Immature natural killer cell (primary cell): Measurements from ENCODE around the gene DLG4. TPM values are rescaled to one million over a fixed set of nuclear protein-coding genes. Genes with fewer than 3 reads are reported as not detected.

Experiments used
- DNase-seq, 3 donors: peaks; one replicate each; pipeline ENCODE4 v3.0.0; 2022; ENCODE audit warnings: mixed read lengths in 1 of 3
- H3K27ac Mint-ChIP-seq, 6 donors: one replicate each; pipeline ENCODE4 v1.8.0; 2020; ENCODE audit warnings: mixed read lengths in 6 of 6, mild to moderate bottlenecking in 5 of 6, inconsistent platforms in 4 of 6, moderate library complexity in 3 of 6
- H3K27me3 Mint-ChIP-seq, 3 donors: one replicate each; pipeline ENCODE4 v1.8.0; 2020 to 2021; ENCODE audit warnings: low read depth in 3 of 3, mild to moderate bottlenecking in 3 of 3, mixed read lengths in 3 of 3, moderate library complexity in 3 of 3, inconsistent platforms in 1 of 3
- H3K36me3 Mint-ChIP-seq, 3 donors: one replicate each; pipeline ENCODE4 v1.8.0; 2020; ENCODE audit warnings: mixed read lengths in 3 of 3, inconsistent platforms in 2 of 3, mild to moderate bottlenecking in 2 of 3
- H3K4me1 Mint-ChIP-seq, 2 donors: one replicate each; pipeline ENCODE4 v1.8.0; 2020; ENCODE audit warnings: inconsistent platforms in 2 of 2, mild to moderate bottlenecking in 2 of 2, mixed read lengths in 2 of 2, moderate library complexity in 1 of 2
- H3K4me3 Mint-ChIP-seq, 5 donors: one replicate each; pipeline ENCODE4 v1.8.0; 2020; ENCODE audit warnings: mild to moderate bottlenecking in 5 of 5, mixed read lengths in 5 of 5, inconsistent platforms in 3 of 5, moderate library complexity in 3 of 5
- H3K9me3 Mint-ChIP-seq, 6 donors: one replicate each; pipeline ENCODE4 v1.8.0; 2020; ENCODE audit warnings: mild to moderate bottlenecking in 6 of 6, mixed read lengths in 6 of 6, inconsistent platforms in 4 of 6, moderate library complexity in 3 of 6
- polyA plus RNA-seq, 3 donors: library from polyadenylated mRNA; unstranded; fragments of 300-500 nt; fragmentation: Illumina TruSeq; gene quantifications; one replicate each; pipeline ENCODE4 v1.2.3, GENCODE V29; 2021

The DLG4 gene
- polyA plus RNA-seq, 3 donors from 2014 or later = 0.36 TPM; not detected in 2

- Mint-ChIP-seq H3K4me3 (no peak overlapping the region), H3K9me3 (no peaks in the 10 kb centered on the region), H3K27me3 (peaks cover 25 to 27% (median 27%) of the 10 kb centered on the region in 3 donors), H3K27ac (peak overlapping the region in 3 of 6 donors; percentile 14 to 71 (median 68)), H3K4me1 (peaks cover 31 to 34% of the 10 kb centered on the region in 2 donors), H3K36me3 (no peaks in the 10 kb centered on the region)
- no peak for DNase-seq
Measured at GRCh38 chr17:7208754-7209460, 10.7 kb downstream of the DLG4 start.

- peaks cover 19 to 23% (median 20%) of the 10 kb centered on the region in 3 donors for H3K27me3 Mint-ChIP-seq
- peaks cover 27 to 33% of the 10 kb centered on the region in 2 donors for H3K4me1 Mint-ChIP-seq
- no peaks in the 10 kb centered on the region for H3K36me3 Mint-ChIP-seq
- peak overlapping the region in 4 of 6 donors; percentile 14 to 84 (median 70) for H3K27ac Mint-ChIP-seq
- H3K9me3 Mint-ChIP-seq = no peaks in the 10 kb centered on the region
- DNase-seq = no peak
- H3K4me3 Mint-ChIP-seq = no peak overlapping the region
Measured at GRCh38 chr17:7208027-7208571, 11.5 kb downstream of the DLG4 start.

DNA sequence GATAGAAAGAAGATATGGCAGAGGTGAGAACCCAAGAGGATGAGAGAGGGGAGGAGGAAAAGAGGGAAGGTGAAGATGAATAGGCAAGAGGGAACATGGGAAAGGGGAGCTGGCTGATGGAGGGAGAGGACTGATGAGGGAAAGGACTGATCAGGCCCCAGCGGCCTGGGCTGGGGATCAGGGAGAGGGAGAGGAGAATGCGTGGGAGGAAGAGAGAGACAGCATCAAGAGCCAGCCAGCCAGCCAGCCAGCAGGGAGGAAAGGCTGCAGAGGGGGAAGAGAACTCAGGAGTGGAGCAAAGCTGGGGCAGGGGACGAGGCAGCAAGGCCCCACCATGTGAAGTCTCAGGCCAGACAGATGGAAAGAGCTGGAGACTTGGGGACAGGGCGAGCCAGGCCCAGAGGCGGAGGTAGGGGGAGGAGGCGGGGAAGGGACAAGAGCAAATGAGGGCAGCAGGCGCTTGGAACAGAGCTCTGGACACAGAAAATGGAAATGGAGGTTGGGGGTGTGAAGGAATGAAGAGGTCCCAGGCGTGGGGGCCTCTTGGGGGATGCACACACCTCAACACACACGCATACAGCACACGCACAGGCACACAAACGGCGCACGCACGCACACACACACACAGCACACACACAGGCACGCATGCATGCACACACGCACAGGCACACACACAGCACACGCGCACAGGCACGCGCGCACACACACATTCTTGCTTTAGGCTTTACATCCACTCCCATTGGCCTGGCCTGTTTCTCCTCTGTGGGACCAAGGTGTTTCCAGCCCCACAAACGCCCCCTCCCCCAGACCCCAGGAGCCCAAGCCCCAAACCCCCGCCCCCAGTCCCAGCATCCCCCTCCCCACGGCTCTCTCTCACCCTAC, 12.3 kb downstream of the DLG4 start:
- Mint-ChIP-seq H3K9me3 (no peaks in the 10 kb centered on the region), H3K4me1 (peaks cover 31 to 36% of the 10 kb centered on the region in 2 donors), H3K27me3 (peaks cover 20 to 22% (median 20%) of the 10 kb centered on the region in 3 donors), H3K27ac (peak overlapping the region in 5 of 6 donors; percentile 72 to 98 (median 89)), H3K36me3 (no peaks in the 10 kb centered on the region), H3K4me3 (peak overlapping the region in 2 of 5 donors; percentile 1 to 3)
- no peak for DNase-seq

GRCh38 chr17:7205561-7205960, 14.1 kb downstream of the DLG4 start:
- no peaks in the 10 kb centered on the region for H3K36me3 Mint-ChIP-seq
- H3K9me3 Mint-ChIP-seq = no peaks in the 10 kb centered on the region
- peak overlapping the region; percentile 87 to 91 (median 90) for H3K4me3 Mint-ChIP-seq
- H3K4me1 Mint-ChIP-seq = peaks cover 31 to 37% of the 10 kb centered on the region in 2 donors
- no peak for DNase-seq
- H3K27me3 Mint-ChIP-seq = peaks cover 15 to 19% (median 18%) of the 10 kb centered on the region in 3 donors
- peak overlapping the region; percentile 93 to 99 (median 97) for H3K27ac Mint-ChIP-seq

GRCh38 chr17:7204828-7205461, 14.7 kb downstream of the DLG4 start:
- no peaks in the 10 kb centered on the region for H3K36me3 Mint-ChIP-seq
- peak overlapping the region; percentile 87 to 91 (median 90) for H3K4me3 Mint-ChIP-seq
- peaks cover 14 to 18% (median 16%) of the 10 kb centered on the region in 3 donors for H3K27me3 Mint-ChIP-seq
- H3K4me1 Mint-ChIP-seq = peaks cover 31 to 37% of the 10 kb centered on the region in 2 donors
- H3K9me3 Mint-ChIP-seq = no peaks in the 10 kb centered on the region
- peak overlapping the region; percentile 93 to 99 (median 97) for H3K27ac Mint-ChIP-seq
- DNase-seq = peak; percentile 96 to 97 (median 97)

DNA sequence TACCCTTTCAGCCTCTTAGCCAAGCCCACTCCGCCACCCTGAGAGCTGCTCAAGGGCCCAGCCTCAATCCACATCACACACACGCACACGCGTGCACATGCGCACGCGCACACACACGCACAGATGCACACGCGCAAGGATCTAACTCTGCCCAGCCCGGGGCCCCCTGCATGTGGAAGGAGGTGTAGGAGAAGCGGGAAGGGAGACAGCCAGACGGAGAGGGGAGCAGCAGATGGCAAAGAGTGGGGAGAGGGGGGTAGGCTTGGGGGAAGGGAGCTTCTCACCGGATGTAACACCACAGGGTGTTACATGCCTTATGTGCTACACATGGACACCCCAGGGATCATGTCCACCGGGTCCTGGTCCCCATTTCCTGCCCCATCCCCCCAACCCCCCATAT, 15.3 kb downstream of the DLG4 start:
- Mint-ChIP-seq H3K4me3 (peak overlapping the region; percentile 87 to 91 (median 90)), H3K27me3 (peaks cover 14 to 18% (median 16%) of the 10 kb centered on the region in 3 donors), H3K4me1 (peaks cover 31 to 37% of the 10 kb centered on the region in 2 donors), H3K9me3 (no peaks in the 10 kb centered on the region), H3K36me3 (no peaks in the 10 kb centered on the region), H3K27ac (peak overlapping the region; percentile 93 to 99 (median 97))
- DNase-seq = no peak

DNA sequence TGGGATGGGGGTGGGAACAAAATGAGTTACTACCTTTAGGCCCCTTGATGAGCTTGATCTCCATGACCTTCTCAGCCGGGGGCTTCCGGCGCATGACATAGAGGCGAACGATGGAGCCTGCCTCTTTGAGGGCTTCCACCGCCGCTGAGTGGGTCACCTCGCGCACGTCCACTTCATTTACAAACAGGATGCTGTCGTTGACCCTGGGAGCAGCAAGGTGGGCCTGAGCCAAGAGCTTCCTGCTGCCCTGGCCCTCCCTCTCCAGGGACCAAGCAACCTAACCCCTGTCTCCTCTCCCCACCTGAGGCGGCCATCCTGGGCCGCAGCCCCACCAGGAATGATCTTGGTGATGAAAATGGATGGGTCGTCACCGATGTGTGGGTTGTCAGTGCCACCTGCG, 16.2 kb downstream of the DLG4 start:
- DNase-seq = no peak
- no peaks in the 10 kb centered on the region for H3K9me3 Mint-ChIP-seq
- H3K36me3 Mint-ChIP-seq = no peaks in the 10 kb centered on the region
- peak overlapping the region in 4 of 5 donors; percentile 26 to 91 (median 68) for H3K4me3 Mint-ChIP-seq
- H3K27me3 Mint-ChIP-seq = peaks cover 13 to 16% (median 15%) of the 10 kb centered on the region in 3 donors
- H3K4me1 Mint-ChIP-seq = peaks cover 31 to 37% of the 10 kb centered on the region in 2 donors
- H3K27ac Mint-ChIP-seq = peak overlapping the region; percentile 93 to 99 (median 97)

DNA sequence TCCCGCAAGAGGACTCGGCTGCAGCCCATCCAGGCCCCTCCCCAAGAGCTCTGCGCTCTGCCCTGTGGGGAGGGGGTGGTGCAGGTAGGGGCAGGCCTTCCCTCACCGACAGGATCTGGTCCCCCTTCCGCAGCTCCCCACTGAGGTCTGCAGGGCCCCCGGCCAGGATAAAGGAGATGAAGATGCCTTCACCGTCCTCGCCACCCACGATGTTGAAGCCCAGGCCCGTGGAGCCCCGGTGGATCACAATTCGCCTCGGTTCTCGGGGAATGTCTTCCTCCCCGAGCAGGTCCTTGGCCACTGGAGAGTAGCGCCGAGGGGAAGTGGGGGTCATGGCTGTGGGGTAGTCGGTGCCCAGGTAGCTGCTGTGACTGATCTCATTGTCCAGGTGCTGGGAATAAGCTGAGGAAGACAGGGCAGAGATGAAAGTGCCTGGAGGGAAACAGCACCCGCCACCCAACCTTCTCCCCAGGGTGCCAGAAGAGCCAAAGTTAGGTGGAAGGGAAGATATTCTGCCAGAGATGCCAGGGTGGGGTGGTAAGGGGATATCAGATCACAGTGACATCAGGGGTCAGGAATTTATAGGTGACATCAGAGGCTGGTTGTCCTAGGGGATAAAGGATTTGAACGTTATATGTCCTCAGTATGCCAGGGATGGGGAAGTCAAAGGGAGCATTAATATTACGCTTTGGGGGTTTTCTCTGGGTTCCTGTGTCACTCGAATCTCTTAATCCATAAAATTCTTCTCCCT, 22.8 kb downstream of the DLG4 start:
- Mint-ChIP-seq H3K9me3 (no peaks in the 10 kb centered on the region), H3K4me3 (no peak overlapping the region), H3K4me1 (no peaks in the 10 kb centered on the region), H3K27ac (no peak overlapping the region), H3K27me3 (peaks cover 0 to 5% (median 0%) of the 10 kb centered on the region in 3 donors), H3K36me3 (no peaks in the 10 kb centered on the region)
- no peak for DNase-seq

- no peaks in the 10 kb centered on the region for H3K9me3 Mint-ChIP-seq
- no peak overlapping the region for H3K27ac Mint-ChIP-seq
- no peaks in the 10 kb centered on the region for H3K36me3 Mint-ChIP-seq
- peaks cover 0 to 5% (median 0%) of the 10 kb centered on the region in 3 donors for H3K27me3 Mint-ChIP-seq
- H3K4me1 Mint-ChIP-seq = no peaks in the 10 kb centered on the region
- no peak for DNase-seq
- no peak overlapping the region for H3K4me3 Mint-ChIP-seq
Measured at GRCh38 chr17:7195971-7196370, 23.7 kb downstream of the DLG4 start.

DNA sequence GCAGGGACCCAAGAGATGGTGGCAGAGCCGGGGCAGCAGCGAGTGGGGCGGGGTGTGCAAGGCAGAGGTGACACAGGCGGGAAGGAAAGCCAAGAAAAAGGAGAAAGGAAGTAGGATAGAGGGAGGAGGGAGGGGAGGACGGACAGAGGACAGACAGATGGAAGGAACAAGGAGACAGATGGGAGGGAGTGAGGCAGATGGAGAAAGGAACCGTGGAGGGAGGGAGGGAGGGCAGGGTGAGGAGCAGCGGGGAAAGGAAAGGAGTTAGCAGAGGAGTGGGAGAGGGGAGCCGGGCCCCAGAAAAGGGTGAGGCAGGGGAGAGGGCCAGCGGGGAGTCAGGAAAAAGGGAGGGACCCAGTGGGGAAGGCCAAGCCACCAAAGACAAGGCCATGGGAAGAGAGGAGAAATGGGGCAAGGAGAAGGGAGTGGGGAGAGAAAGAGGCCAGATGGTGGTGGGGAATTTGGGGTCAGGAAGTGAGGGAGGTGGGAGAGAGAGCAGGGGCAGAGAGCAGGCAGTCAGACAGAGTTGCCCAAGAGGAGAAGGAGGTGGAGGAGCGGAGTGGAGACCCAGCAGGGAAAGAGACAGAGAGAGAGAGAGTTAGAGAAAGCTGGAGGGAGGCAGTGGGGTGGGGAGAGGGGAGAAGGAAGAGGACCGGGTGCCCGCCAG, 27.2 kb downstream of the DLG4 start:
- DNase-seq = no peak
- H3K27me3 Mint-ChIP-seq = peaks cover 0 to 6% (median 0%) of the 10 kb centered on the region in 3 donors
- H3K4me1 Mint-ChIP-seq = no peaks in the 10 kb centered on the region
- H3K4me3 Mint-ChIP-seq = no peak overlapping the region
- no peaks in the 10 kb centered on the region for H3K36me3 Mint-ChIP-seq
- H3K27ac Mint-ChIP-seq = peak overlapping the region in 2 of 6 donors; percentile 8 to 56
- H3K9me3 Mint-ChIP-seq = no peaks in the 10 kb centered on the region

GRCh38 chr17:7191571-7192270, 27.9 kb downstream of the DLG4 start:
- Mint-ChIP-seq H3K36me3 (no peaks in the 10 kb centered on the region), H3K4me1 (no peaks in the 10 kb centered on the region), H3K9me3 (no peaks in the 10 kb centered on the region), H3K27ac (peak overlapping the region in 1 of 6 donors; percentile 8), H3K4me3 (no peak overlapping the region), H3K27me3 (peaks cover 0 to 6% (median 0%) of the 10 kb centered on the region in 3 donors)
- DNase-seq = no peak

DNA sequence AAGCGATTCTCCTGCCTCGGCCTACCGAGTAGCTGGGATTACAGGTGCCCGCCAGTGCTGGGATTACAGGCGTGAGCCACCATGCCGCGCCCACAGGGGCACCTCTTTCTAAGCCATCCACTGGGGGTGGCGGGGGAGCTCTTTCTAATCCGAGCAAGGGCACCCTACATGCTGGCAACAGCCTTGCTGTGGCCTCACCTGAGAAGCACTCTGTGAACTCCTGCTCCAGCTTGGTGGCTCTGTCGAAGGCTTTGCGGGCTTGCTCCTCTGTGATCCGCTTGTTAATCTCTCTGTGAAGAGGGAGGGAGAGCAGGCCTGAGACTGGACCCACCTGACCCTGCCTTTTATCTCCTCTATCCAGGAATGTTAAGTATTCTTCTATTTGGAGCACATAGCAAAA, 28.6 kb downstream of the DLG4 start:
- H3K9me3 Mint-ChIP-seq = no peaks in the 10 kb centered on the region
- peaks cover 0 to 4% (median 2%) of the 10 kb centered on the region in 3 donors for H3K27me3 Mint-ChIP-seq
- no peak overlapping the region for H3K27ac Mint-ChIP-seq
- no peaks in the 10 kb centered on the region for H3K4me1 Mint-ChIP-seq
- DNase-seq = no peak
- H3K4me3 Mint-ChIP-seq = no peak overlapping the region
- no peaks in the 10 kb centered on the region for H3K36me3 Mint-ChIP-seq
